ENCODE measurements around the gene LSM4.
A peak's percentile ranks its signal among the peaks of the same experiment; 100 is the strongest.
"Not testable (repeated sequence)": the region's sequence is repeated elsewhere in the genome, so short reads cannot be mapped to it uniquely, and the experiment has no call there.

LSM4 gene

DNA sequence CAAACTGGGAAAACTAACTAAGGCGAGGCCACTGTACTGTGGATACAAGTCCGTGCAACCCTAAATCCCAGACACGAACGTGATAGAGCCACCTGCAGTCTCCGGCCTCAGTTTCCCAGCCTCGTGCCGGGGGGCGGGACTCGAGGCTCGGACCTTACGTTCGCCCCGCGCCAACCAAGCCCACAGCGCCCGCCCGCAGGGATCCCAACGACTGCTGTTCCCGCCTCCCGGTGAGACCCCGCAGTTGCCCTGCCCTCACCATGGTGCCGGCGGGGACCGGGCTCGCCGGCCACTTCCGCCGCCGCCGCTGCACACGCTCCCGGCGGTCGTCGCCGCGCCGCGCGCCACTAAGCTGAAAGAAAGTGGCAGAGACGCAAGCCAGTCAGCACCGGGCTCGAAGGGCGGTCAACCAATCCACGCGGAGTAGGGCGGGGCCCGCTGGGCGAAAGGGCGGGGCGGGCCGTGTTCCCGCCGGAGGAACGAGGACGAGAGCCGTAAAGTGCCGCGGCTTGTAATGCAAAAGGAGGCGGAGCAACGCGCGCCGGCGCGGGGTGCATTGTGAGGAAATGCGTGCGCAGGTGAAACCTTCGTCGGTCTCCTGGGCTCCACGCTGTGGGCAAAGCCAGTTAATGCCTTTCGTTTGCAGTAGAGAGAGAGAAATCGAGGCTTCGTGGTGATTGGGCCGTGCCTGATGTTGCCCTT, at the start of gene LSM4:
LSM4 (minus strand) TSS at position 318 of the 702 bp plus-strand sequence; CDS start at position 262, 56 bp downstream.
- peak within 1 kb of the TSS; percentile 94 for H3K27ac Mint-ChIP-seq
- peak; percentile 99 for DNase-seq (ENCODE audit: low spot score)
- peaks cover 39% of the 10 kb centered on the region for H3K36me3 Mint-ChIP-seq (ENCODE audit: low read depth)

GRCh38 chr19:18368504-18369222, 45.8 kb upstream of the LSM4 start:
- Mint-ChIP-seq H3K9me3 (no peaks in the 10 kb centered on the region), H3K27ac (no peak overlapping the region), H3K27me3 (ENCODE audit: low read depth) (no peaks in the 10 kb centered on the region), H3K4me1 (ENCODE audit: low read depth) (peaks cover 5% of the 10 kb centered on the region), H3K4me3 (no peak overlapping the region), H3K36me3 (ENCODE audit: low read depth) (peaks cover 20% of the 10 kb centered on the region)
- DNase-seq (ENCODE audit: low spot score) = no peak

More for the DNA sequence above, at the start of gene LSM4:
- no peaks in the 10 kb centered on the region for H3K9me3 Mint-ChIP-seq
- H3K4me3 Mint-ChIP-seq = peak within 1 kb of the TSS; percentile 94
- H3K27me3 Mint-ChIP-seq (ENCODE audit: low read depth) = no peaks in the 10 kb centered on the region
- H3K4me1 Mint-ChIP-seq (ENCODE audit: low read depth) = peaks cover 45% of the 10 kb centered on the region

GRCh38 chr19:18366021-18366435, 43.2 kb upstream of the LSM4 start:
- peaks cover 25% of the 10 kb centered on the region for H3K36me3 Mint-ChIP-seq (ENCODE audit: low read depth)
- no peak overlapping the region for H3K27ac Mint-ChIP-seq
- no peak overlapping the region for H3K4me3 Mint-ChIP-seq
- H3K9me3 Mint-ChIP-seq = no peaks in the 10 kb centered on the region
- DNase-seq (ENCODE audit: low spot score) = no peak
- peaks cover 2% of the 10 kb centered on the region for H3K4me1 Mint-ChIP-seq (ENCODE audit: low read depth)
- H3K27me3 Mint-ChIP-seq (ENCODE audit: low read depth) = no peaks in the 10 kb centered on the region

DNA sequence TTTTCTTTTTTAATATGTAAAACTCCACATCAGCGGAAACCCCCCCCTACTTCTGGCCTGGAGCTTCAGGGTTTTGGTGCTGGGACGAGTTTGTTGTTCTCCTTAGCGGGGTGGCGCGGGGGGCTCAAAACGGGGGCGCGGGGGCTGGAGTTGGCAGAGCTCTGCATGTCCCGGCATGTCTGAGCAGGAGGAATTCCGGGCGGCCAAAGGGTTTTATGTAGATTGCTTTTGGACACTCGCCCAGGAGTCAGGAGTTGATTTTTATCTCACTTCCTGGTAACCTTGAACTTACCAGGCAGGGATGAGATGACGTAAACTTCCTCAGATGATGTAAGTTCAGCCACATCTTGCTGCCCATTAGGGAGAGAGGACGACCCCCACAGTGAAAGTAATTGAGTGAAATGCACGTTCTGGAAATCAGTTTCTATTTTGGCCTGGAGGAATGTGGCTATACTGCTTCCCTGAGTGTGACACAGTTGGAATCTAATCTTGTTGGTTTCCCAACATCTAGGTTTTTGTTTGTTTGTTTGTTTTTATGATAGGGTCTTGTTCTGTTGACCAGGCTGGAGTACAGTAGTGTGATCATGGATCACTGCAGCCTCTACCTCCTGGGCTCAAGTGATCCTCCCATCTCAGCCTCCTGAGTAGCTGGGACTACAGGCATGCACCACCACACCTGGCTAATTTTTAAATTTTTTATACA, 42.1 kb upstream of the LSM4 start:
- Mint-ChIP-seq H3K4me1 (ENCODE audit: low read depth) (peaks cover 2% of the 10 kb centered on the region), H3K4me3 (no peak overlapping the region), H3K27me3 (ENCODE audit: low read depth) (no peaks in the 10 kb centered on the region), H3K36me3 (ENCODE audit: low read depth) (peaks cover 25% of the 10 kb centered on the region), H3K9me3 (no peaks in the 10 kb centered on the region), H3K27ac (no peak overlapping the region)
- DNase-seq (ENCODE audit: low spot score) = no peak

GRCh38 chr19:18364277-18364825, 41.5 kb upstream of the LSM4 start:
- not testable (repeated sequence) for H3K27ac Mint-ChIP-seq; H3K27me3 Mint-ChIP-seq (ENCODE audit: low read depth); H3K4me1 Mint-ChIP-seq (ENCODE audit: low read depth); H3K4me3 Mint-ChIP-seq; DNase-seq (ENCODE audit: low spot score); H3K9me3 Mint-ChIP-seq
- H3K36me3 Mint-ChIP-seq (ENCODE audit: low read depth) = peaks cover 28% of the 10 kb centered on the region

- H3K9me3 Mint-ChIP-seq = no peaks in the 10 kb centered on the region
- H3K4me1 Mint-ChIP-seq (ENCODE audit: low read depth) = peaks cover 2% of the 10 kb centered on the region
- H3K4me3 Mint-ChIP-seq = no peak overlapping the region
- DNase-seq (ENCODE audit: low spot score) = no peak
- peaks cover 32% of the 10 kb centered on the region for H3K36me3 Mint-ChIP-seq (ENCODE audit: low read depth)
- H3K27ac Mint-ChIP-seq = no peak overlapping the region
- H3K27me3 Mint-ChIP-seq (ENCODE audit: low read depth) = no peaks in the 10 kb centered on the region
Observed at GRCh38 chr19:18363787-18364186, 40.9 kb upstream of the LSM4 start.

GRCh38 chr19:18362934-18363542, 40.2 kb upstream of the LSM4 start:
- Mint-ChIP-seq H3K36me3 (ENCODE audit: low read depth) (peaks cover 36% of the 10 kb centered on the region), H3K4me1 (ENCODE audit: low read depth) (peaks cover 2% of the 10 kb centered on the region), H3K9me3 (no peaks in the 10 kb centered on the region), H3K4me3 (no peak overlapping the region), H3K27ac (no peak overlapping the region), H3K27me3 (ENCODE audit: low read depth) (no peaks in the 10 kb centered on the region)
- DNase-seq (ENCODE audit: low spot score) = no peak

- no peaks in the 10 kb centered on the region for H3K27me3 Mint-ChIP-seq (ENCODE audit: low read depth)
- no peak overlapping the region for H3K4me3 Mint-ChIP-seq
- DNase-seq (ENCODE audit: low spot score) = no peak
- H3K4me1 Mint-ChIP-seq (ENCODE audit: low read depth) = peaks cover 2% of the 10 kb centered on the region
- H3K36me3 Mint-ChIP-seq (ENCODE audit: low read depth) = peaks cover 38% of the 10 kb centered on the region
- no peak overlapping the region for H3K27ac Mint-ChIP-seq
- no peaks in the 10 kb centered on the region for H3K9me3 Mint-ChIP-seq
Observed at GRCh38 chr19:18361646-18362045, 38.8 kb upstream of the LSM4 start.

DNA sequence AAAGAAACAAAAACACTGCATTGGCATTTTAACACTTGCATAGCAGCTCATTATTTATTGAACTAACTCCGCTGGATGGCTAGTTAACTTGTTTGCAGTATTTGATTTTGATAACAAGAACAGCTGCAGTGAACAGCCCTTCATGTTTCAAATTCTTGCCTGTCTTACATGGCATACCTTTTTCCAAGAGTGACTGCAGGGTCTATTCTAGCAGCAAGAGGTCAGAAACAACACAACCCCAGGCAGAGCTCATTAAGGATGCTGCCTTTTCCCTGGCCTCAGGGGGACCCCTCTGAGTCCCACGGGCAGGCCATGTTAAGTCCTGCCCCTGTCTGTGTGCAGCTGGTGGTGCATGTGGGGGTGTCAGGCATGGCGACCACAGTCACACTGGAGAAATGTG, 34.2 kb upstream of the LSM4 start:
- Mint-ChIP-seq H3K9me3 (no peaks in the 10 kb centered on the region), H3K36me3 (ENCODE audit: low read depth) (peaks cover 29% of the 10 kb centered on the region), H3K4me3 (no peak overlapping the region), H3K4me1 (ENCODE audit: low read depth) (no peaks in the 10 kb centered on the region), H3K27ac (no peak overlapping the region), H3K27me3 (ENCODE audit: low read depth) (no peaks in the 10 kb centered on the region)
- no peak for DNase-seq (ENCODE audit: low spot score)

DNA sequence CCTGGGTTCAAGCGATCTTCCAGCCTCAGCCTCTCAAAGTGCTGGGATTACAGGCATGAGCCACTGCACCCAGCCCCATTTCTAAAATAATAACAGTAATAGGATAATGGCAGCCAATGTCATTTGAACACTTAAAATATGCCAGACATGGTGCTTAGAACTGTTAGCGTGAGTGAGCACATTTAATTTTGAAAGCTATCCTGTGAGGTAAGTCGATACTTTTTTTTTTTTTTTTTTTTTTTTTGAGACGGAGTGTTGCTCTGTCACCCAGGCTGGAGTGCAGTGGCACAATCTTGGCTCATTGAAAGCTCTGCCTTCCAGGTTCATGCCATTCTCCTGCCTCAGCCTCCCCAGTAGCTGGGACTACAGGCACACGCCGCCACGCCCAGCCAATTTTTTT, 31.9 kb upstream of the LSM4 start:
- peaks cover 28% of the 10 kb centered on the region for H3K36me3 Mint-ChIP-seq (ENCODE audit: low read depth)
- H3K4me1 Mint-ChIP-seq (ENCODE audit: low read depth); H3K27ac Mint-ChIP-seq; H3K4me3 Mint-ChIP-seq; DNase-seq (ENCODE audit: low spot score); H3K9me3 Mint-ChIP-seq; H3K27me3 Mint-ChIP-seq (ENCODE audit: low read depth): not testable (repeated sequence)

DNA sequence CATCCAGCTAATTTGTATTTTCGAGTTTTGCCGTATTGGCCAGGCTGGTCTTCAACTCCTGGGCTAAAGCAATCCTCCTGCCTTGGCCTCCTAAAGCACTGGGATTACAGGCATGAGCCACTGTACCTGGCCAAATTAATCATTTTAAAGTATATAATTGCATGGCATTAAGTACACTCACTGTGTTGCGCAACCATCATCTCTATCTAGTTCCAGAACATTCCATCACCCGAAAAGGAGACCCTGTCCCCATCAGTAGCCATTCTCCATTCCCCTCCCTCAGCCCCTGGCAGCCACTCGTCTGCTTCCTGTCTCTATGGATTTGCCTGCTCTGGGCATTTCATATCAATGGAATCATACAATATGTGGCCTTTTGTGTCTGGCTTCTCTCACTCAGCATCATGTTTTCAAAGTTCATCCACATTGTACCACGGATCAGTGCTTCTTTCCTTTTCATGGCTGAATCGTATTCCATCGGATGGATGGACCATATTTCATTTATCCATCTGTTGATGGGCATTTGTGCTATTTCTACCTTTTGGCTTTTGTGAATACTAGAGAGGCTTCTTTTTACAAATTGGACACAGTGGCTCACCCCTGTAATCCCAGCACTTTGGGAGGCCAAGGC, 30.6 kb upstream of the LSM4 start:
- Mint-ChIP-seq H3K27me3 (ENCODE audit: low read depth) (no peaks in the 10 kb centered on the region), H3K27ac (no peak overlapping the region), H3K9me3 (no peaks in the 10 kb centered on the region), H3K4me3 (no peak overlapping the region), H3K36me3 (ENCODE audit: low read depth) (peaks cover 23% of the 10 kb centered on the region), H3K4me1 (ENCODE audit: low read depth) (no peaks in the 10 kb centered on the region)
- DNase-seq (ENCODE audit: low spot score) = no peak

- Mint-ChIP-seq H3K4me3 (no peak overlapping the region), H3K9me3 (no peaks in the 10 kb centered on the region), H3K27ac (no peak overlapping the region), H3K36me3 (ENCODE audit: low read depth) (peaks cover 16% of the 10 kb centered on the region), H3K4me1 (ENCODE audit: low read depth) (no peaks in the 10 kb centered on the region), H3K27me3 (ENCODE audit: low read depth) (no peaks in the 10 kb centered on the region)
- DNase-seq (ENCODE audit: low spot score) = no peak
Observed at GRCh38 chr19:18351544-18351943, 28.7 kb upstream of the LSM4 start.

DNA sequence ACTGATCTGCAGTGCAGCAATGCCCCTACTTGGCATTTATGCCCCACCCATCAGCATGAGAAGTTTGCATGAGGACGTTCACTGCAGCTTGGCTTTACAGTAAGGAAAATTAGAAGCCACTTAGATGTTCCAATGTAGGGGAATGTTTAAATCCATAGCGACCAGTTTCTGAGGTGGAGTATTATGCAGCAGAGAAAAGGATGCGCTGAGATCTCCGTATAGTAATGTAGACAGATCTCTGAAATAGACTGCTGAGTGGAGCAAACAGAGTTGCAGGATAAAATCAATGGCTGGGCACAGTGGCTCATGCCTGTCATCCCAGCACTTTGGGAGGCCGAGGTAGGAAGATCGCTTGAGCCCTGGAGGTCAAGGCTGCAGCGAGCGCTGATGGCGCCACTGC, 27.6 kb upstream of the LSM4 start:
- Mint-ChIP-seq H3K4me3 (no peak overlapping the region), H3K27me3 (ENCODE audit: low read depth) (no peaks in the 10 kb centered on the region), H3K4me1 (ENCODE audit: low read depth) (peaks cover 2% of the 10 kb centered on the region), H3K27ac (no peak overlapping the region), H3K9me3 (no peaks in the 10 kb centered on the region), H3K36me3 (ENCODE audit: low read depth) (peaks cover 15% of the 10 kb centered on the region)
- DNase-seq (ENCODE audit: low spot score) = no peak
